Osteocyte (in vitro differentiated cells): ENCODE measurements around the gene CDC6. TPM values are rescaled to one million over a fixed set of nuclear protein-coding genes. Genes with fewer than 3 reads are reported as not detected.
A peak's percentile ranks its signal among the peaks of the same experiment; 100 is the strongest.
"Not testable (repeated sequence)": the region's sequence is repeated elsewhere in the genome, so short reads cannot be mapped to it uniquely, and the experiment has no call there.

Source experiments
- DNase-seq: peaks from one replicate; pipeline ENCODE4 v3.0.0; 2021; ENCODE audit warnings: mixed read lengths; ENCODE audit not compliant: unreplicated experiment; ENCODE audit errors: extremely low spot score
- H3K27ac Mint-ChIP-seq: one replicate; pipeline ENCODE4 v1.8.0; 2021; ENCODE audit warnings: mild to moderate bottlenecking, mixed read lengths; ENCODE audit not compliant: unreplicated experiment
- H3K27me3 Mint-ChIP-seq: one replicate; pipeline ENCODE4 v1.8.0; 2021; ENCODE audit warnings: mixed read lengths; ENCODE audit not compliant: unreplicated experiment
- H3K36me3 Mint-ChIP-seq: one replicate; pipeline ENCODE4 v1.8.0; 2021; ENCODE audit warnings: mixed read lengths; ENCODE audit not compliant: unreplicated experiment
- H3K4me1 Mint-ChIP-seq: one replicate; pipeline ENCODE4 v1.8.0; 2021; ENCODE audit warnings: mixed read lengths; ENCODE audit not compliant: unreplicated experiment
- H3K4me3 Mint-ChIP-seq: one replicate; pipeline ENCODE4 v1.8.0; 2021; ENCODE audit warnings: mild to moderate bottlenecking, moderate library complexity, mixed read lengths; ENCODE audit not compliant: unreplicated experiment
- H3K9me3 Mint-ChIP-seq: one replicate; pipeline ENCODE4 v1.8.0; 2021; ENCODE audit warnings: mixed read lengths; ENCODE audit not compliant: unreplicated experiment
- total RNA-seq: library from RNA; stranded (reverse); gene quantifications from 2 replicates; pipeline ENCODE4 v1.2.1, GENCODE V29; 2021
- TF ChIP-seq, protein P1 (sequence below): fragments of 200-600 bp; sonication (generic); IDR thresholded peaks from 2 replicates; pipeline ENCODE4 v1.5.0; 2021; ENCODE audit warnings: antibody characterized with exemption, mild to moderate bottlenecking, moderate library complexity

CDC6 gene
- total RNA-seq, 1 donor from 2014 or later = 10.8 TPM

- Mint-ChIP-seq H3K9me3 (no peaks in the 10 kb centered on the region), H3K36me3 (no peaks in the 10 kb centered on the region), H3K4me3 (no peak overlapping the region), H3K27ac (peak overlapping the region; percentile 79), H3K27me3 (no peaks in the 10 kb centered on the region), H3K4me1 (peaks cover 37% of the 10 kb centered on the region)
- no peak for DNase-seq
- TF ChIP-seq, protein P1, sequence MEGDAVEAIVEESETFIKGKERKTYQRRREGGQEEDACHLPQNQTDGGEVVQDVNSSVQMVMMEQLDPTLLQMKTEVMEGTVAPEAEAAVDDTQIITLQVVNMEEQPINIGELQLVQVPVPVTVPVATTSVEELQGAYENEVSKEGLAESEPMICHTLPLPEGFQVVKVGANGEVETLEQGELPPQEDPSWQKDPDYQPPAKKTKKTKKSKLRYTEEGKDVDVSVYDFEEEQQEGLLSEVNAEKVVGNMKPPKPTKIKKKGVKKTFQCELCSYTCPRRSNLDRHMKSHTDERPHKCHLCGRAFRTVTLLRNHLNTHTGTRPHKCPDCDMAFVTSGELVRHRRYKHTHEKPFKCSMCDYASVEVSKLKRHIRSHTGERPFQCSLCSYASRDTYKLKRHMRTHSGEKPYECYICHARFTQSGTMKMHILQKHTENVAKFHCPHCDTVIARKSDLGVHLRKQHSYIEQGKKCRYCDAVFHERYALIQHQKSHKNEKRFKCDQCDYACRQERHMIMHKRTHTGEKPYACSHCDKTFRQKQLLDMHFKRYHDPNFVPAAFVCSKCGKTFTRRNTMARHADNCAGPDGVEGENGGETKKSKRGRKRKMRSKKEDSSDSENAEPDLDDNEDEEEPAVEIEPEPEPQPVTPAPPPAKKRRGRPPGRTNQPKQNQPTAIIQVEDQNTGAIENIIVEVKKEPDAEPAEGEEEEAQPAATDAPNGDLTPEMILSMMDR = peak; percentile 82
These were observed 15.5 kb downstream of the CDC6 start for GRCh38 chr17:40303009-40303657.

DNA sequence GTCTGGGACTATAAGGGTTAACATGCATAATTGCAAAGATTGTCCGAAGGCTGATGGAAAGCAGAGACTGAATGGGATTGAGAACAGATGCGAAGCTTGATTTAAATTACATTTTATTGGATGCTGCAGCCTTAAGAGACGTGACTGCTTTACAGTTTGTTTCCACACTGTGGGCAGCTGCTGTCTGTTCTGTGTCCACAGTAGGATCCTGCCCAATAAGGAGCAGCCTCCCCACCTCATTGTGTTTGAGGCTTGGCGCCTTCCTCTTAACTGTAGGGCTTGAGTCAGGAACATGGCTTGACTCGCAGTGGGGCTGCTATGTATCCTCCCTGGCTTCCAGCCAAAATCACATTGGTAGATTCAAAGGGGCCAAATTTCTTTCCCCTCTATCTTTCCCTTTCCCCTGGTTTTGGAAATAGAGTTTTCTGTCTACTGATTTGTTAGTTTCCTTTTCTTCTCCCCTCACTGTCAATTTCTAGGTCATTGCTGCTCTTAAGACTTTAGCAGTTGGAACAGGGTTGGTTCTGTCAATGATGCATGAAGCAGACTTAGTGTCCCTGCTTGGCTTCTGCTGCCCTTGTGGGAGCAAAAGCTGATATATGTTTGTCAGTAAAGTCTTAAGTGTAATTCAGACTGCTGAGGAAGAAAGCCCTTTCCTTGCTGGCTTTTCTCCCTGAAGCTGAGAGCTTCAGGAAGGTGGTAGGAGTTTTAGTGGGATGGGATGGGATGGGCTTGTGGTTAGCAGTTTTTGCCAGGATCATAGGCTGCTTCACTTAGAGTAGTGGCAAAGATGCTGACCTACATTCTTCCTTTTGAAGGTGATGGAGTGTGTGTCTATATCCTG lies 16.3 kb downstream of the CDC6 start:
- H3K9me3 Mint-ChIP-seq = no peaks in the 10 kb centered on the region
- H3K27ac Mint-ChIP-seq = peak overlapping the region; percentile 79
- no peak for DNase-seq
- no peaks in the 10 kb centered on the region for H3K36me3 Mint-ChIP-seq
- TF ChIP-seq, protein P1 = no peak
- H3K27me3 Mint-ChIP-seq = no peaks in the 10 kb centered on the region
- no peak overlapping the region for H3K4me3 Mint-ChIP-seq
- peaks cover 29% of the 10 kb centered on the region for H3K4me1 Mint-ChIP-seq

DNA sequence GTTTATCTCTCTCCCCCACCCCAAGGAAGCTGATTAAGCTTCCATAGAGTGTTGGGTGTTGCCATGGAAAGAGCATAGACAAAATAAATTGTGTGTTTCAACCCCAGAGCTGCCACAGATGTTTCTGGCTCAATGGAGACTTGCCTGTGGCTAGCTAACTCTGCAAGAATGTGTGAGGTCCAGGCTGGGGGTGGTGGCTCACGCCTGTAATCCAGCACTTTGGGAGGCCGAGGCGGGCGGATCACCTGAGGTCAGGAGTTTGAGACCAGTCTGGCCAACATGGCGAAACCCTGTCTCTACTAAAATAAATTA lies 16.8 kb downstream of the CDC6 start:
- H3K9me3 Mint-ChIP-seq, H3K4me3 Mint-ChIP-seq, DNase-seq, H3K36me3 Mint-ChIP-seq, H3K27me3 Mint-ChIP-seq: not testable (repeated sequence)
- Mint-ChIP-seq H3K27ac (peak overlapping the region; percentile 79), H3K4me1 (peaks cover 23% of the 10 kb centered on the region)

GRCh38 chr17:40304866-40305265 lies 17.2 kb downstream of the CDC6 start:
- not testable (repeated sequence) for H3K27me3 Mint-ChIP-seq

GRCh38 chr17:40306395-40306794 lies 18.7 kb downstream of the CDC6 start:
- no peaks in the 10 kb centered on the region for H3K27me3 Mint-ChIP-seq

More at GRCh38 chr17:40304866-40305265, 17.2 kb downstream of the CDC6 start:
- H3K4me3 Mint-ChIP-seq, DNase-seq, H3K36me3 Mint-ChIP-seq, H3K9me3 Mint-ChIP-seq: not testable (repeated sequence)
- peaks cover 23% of the 10 kb centered on the region for H3K4me1 Mint-ChIP-seq
- peak overlapping the region; percentile 79 for H3K27ac Mint-ChIP-seq

More at GRCh38 chr17:40306395-40306794, 18.7 kb downstream of the CDC6 start:
- H3K9me3 Mint-ChIP-seq = no peaks in the 10 kb centered on the region
- TF ChIP-seq, protein P1 = no peak
- no peaks in the 10 kb centered on the region for H3K36me3 Mint-ChIP-seq
- DNase-seq = no peak
- no peak overlapping the region for H3K27ac Mint-ChIP-seq
- no peak overlapping the region for H3K4me3 Mint-ChIP-seq
- peaks cover 23% of the 10 kb centered on the region for H3K4me1 Mint-ChIP-seq
